Ishikawa (cell line): ENCODE data around the gene OR2D2.

Source experiments
- CEBPB ChIP-seq: IDR thresholded peaks from 2 replicates; pipeline ENCODE4 v1.6.1; 2012
- CREB1 ChIP-seq: IDR thresholded peaks from 2 replicates; pipeline ENCODE4 v1.6.1; 2012; ENCODE audit warnings: low read depth
- EGR1 ChIP-seq: IDR thresholded peaks from 2 replicates; pipeline ENCODE4 v1.6.1; 2012
- EP300 ChIP-seq: IDR thresholded peaks from 2 replicates; pipeline ENCODE4 v1.6.1; 2012; ENCODE audit warnings: borderline replicate concordance
- FOXM1 ChIP-seq: IDR thresholded peaks from 2 replicates; pipeline ENCODE4 v1.6.1; 2012; ENCODE audit warnings: low read depth, borderline replicate concordance
- MAX ChIP-seq: IDR thresholded peaks from 2 replicates; pipeline ENCODE4 v1.6.1; 2012
- NFIC ChIP-seq: IDR thresholded peaks from 2 replicates; pipeline ENCODE4 v1.6.1; 2012
- RAD21 ChIP-seq: IDR thresholded peaks from 2 replicates; pipeline ENCODE4 v1.6.1; 2012; ENCODE audit warnings: low read depth
- REST ChIP-seq: IDR thresholded peaks from 2 replicates; pipeline ENCODE4 v1.6.1; 2012; ENCODE audit warnings: low read depth, mild to moderate bottlenecking
- TAF1 ChIP-seq: IDR thresholded peaks from 2 replicates; pipeline ENCODE4 v1.6.1; 2012; ENCODE audit warnings: low read depth, mild to moderate bottlenecking
- TCF12 ChIP-seq: IDR thresholded peaks from 2 replicates; pipeline ENCODE4 v1.6.1; 2012; ENCODE audit warnings: low read depth
- TEAD4 ChIP-seq: IDR thresholded peaks from 2 replicates; pipeline ENCODE4 v1.6.1; 2012
- USF1 ChIP-seq: IDR thresholded peaks from 2 replicates; pipeline ENCODE4 v1.6.1; 2012
- YY1 ChIP-seq: IDR thresholded peaks from 2 replicates; pipeline ENCODE4 v1.6.1; 2012; ENCODE audit warnings: low read depth
- ZBTB7A ChIP-seq: IDR thresholded peaks from 2 replicates; pipeline ENCODE4 v1.6.1; 2012; ENCODE audit warnings: low read depth

Gene OR2D2

GRCh38 chr11:6862961-6863360 lies 29.3 kb downstream of the OR2D2 start, which contains the start of gene OR10A2:
OR10A2 (plus strand) TSS chr11:6863057; CDS start chr11:6869755, 6,698 bp downstream.
- TF ChIP-seq ZBTB7A: no peak
- no peak for TF ChIP-seq NFIC
- TF ChIP-seq USF1: no peak
- no peak for TF ChIP-seq FOXM1
- TF ChIP-seq TAF1: no peak
- no peak for TF ChIP-seq RAD21
- TF ChIP-seq REST: no peak
- no peak for TF ChIP-seq EGR1
- no peak for TF ChIP-seq CREB1

GRCh38 chr11:6856871-6857270 lies 35.4 kb downstream of the OR2D2 start:
- TF ChIP-seq TAF1 (no peak), RAD21 (no peak), NFIC (no peak), EGR1 (no peak), MAX (no peak), FOXM1 (no peak), ZBTB7A (no peak), USF1 (no peak), CEBPB (no peak), EP300 (no peak), TCF12 (no peak), REST (no peak), YY1 (no peak), CREB1 (no peak)

GRCh38 chr11:6855971-6856541 lies 36.2 kb downstream of the OR2D2 start:
- TF ChIP-seq YY1: no peak
- no peak for TF ChIP-seq CEBPB
- TF ChIP-seq TCF12: no peak
- no peak for TF ChIP-seq RAD21
- TF ChIP-seq USF1: no peak
- no peak for TF ChIP-seq EGR1
- no peak for TF ChIP-seq REST
- TF ChIP-seq FOXM1: no peak

- TF ChIP-seq CREB1 (no peak), TAF1 (no peak), FOXM1 (no peak), USF1 (no peak), TCF12 (no peak), REST (no peak), EGR1 (no peak), NFIC (no peak), RAD21 (no peak), EP300 (no peak), MAX (no peak), CEBPB (no peak), YY1 (no peak), TEAD4 (no peak), ZBTB7A (no peak)
Measured at GRCh38 chr11:6850526-6850925, 41.8 kb downstream of the OR2D2 start.
